Progenitor cell of endocrine pancreas (in vitro differentiated cells): ENCODE data around the gene RIMBP2. TPM values are rescaled to one million over a fixed set of nuclear protein-coding genes. Genes with fewer than 3 reads are reported as not detected.
A peak's percentile ranks its signal among the peaks of the same experiment; 100 is the strongest.

Experiments used
- DNase-seq: peaks from one replicate; pipeline ENCODE4 v3.0.0; 2021; ENCODE audit warnings: low spot score; ENCODE audit not compliant: unreplicated experiment
- H3K27ac Mint-ChIP-seq: 2 replicates; pipeline ENCODE4 v1.8.0; 2021; ENCODE audit warnings: mild to moderate bottlenecking, moderate library complexity, mixed read lengths
- H3K27me3 Mint-ChIP-seq: 2 replicates; pipeline ENCODE4 v1.8.0; 2021; ENCODE audit warnings: mixed read lengths
- H3K36me3 Mint-ChIP-seq: 2 replicates; pipeline ENCODE4 v1.8.0; 2022; ENCODE audit warnings: mixed read lengths; ENCODE audit not compliant: insufficient read depth
- H3K4me1 Mint-ChIP-seq: 2 replicates; pipeline ENCODE4 v1.8.0; 2021; ENCODE audit warnings: low read depth, mixed read lengths
- H3K4me3 Mint-ChIP-seq: 2 replicates; pipeline ENCODE4 v1.8.0; 2021; ENCODE audit warnings: low read depth, mild to moderate bottlenecking, moderate library complexity, mixed read lengths
- H3K9me3 Mint-ChIP-seq: 2 replicates; pipeline ENCODE4 v1.8.0; 2021; ENCODE audit warnings: low read depth, mixed read lengths
- total RNA-seq: library from RNA; stranded (reverse); gene quantifications from 2 replicates; pipeline ENCODE4 v1.2.1, GENCODE V29; 2021
- TF ChIP-seq, protein P1 (sequence below): fragments of 200-600 bp; sonication (generic); IDR thresholded peaks from one replicate; pipeline ENCODE4 v1.5.0; 2021; ENCODE audit warnings: antibody characterized with exemption, mild to moderate bottlenecking; ENCODE audit not compliant: unreplicated experiment

RIMBP2 gene
- total RNA-seq, 1 donor from 2014 or later = 31.6 TPM

DNA sequence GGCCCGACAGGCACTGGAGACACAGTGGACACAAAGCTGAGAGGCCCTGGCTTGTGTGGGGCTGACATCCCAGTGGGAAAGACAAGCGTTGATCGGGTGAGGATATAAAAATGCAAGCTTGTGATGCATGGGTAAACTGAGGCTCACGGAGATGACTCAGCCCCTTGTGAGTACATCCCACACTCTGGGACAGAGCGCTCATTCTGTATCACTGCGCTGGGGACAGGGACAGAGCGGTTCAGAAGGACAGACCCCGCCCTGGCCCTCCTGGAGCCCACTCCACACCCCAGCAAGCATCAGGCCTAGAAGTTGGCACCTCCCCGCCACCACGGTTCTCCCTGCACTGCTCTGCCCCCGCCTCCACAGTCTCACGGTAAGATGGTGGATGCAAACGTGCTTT is 222.1 kb downstream of the RIMBP2 start:
- H3K4me3 Mint-ChIP-seq = no peak overlapping the region
- no peak for DNase-seq
- no peaks in the 10 kb centered on the region for H3K4me1 Mint-ChIP-seq
- TF ChIP-seq, protein P1, sequence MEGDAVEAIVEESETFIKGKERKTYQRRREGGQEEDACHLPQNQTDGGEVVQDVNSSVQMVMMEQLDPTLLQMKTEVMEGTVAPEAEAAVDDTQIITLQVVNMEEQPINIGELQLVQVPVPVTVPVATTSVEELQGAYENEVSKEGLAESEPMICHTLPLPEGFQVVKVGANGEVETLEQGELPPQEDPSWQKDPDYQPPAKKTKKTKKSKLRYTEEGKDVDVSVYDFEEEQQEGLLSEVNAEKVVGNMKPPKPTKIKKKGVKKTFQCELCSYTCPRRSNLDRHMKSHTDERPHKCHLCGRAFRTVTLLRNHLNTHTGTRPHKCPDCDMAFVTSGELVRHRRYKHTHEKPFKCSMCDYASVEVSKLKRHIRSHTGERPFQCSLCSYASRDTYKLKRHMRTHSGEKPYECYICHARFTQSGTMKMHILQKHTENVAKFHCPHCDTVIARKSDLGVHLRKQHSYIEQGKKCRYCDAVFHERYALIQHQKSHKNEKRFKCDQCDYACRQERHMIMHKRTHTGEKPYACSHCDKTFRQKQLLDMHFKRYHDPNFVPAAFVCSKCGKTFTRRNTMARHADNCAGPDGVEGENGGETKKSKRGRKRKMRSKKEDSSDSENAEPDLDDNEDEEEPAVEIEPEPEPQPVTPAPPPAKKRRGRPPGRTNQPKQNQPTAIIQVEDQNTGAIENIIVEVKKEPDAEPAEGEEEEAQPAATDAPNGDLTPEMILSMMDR = no peak
- H3K27me3 Mint-ChIP-seq = peaks cover 18% of the 10 kb centered on the region
- H3K27ac Mint-ChIP-seq = no peak overlapping the region
- no peaks in the 10 kb centered on the region for H3K9me3 Mint-ChIP-seq
- H3K36me3 Mint-ChIP-seq = no peaks in the 10 kb centered on the region

DNA sequence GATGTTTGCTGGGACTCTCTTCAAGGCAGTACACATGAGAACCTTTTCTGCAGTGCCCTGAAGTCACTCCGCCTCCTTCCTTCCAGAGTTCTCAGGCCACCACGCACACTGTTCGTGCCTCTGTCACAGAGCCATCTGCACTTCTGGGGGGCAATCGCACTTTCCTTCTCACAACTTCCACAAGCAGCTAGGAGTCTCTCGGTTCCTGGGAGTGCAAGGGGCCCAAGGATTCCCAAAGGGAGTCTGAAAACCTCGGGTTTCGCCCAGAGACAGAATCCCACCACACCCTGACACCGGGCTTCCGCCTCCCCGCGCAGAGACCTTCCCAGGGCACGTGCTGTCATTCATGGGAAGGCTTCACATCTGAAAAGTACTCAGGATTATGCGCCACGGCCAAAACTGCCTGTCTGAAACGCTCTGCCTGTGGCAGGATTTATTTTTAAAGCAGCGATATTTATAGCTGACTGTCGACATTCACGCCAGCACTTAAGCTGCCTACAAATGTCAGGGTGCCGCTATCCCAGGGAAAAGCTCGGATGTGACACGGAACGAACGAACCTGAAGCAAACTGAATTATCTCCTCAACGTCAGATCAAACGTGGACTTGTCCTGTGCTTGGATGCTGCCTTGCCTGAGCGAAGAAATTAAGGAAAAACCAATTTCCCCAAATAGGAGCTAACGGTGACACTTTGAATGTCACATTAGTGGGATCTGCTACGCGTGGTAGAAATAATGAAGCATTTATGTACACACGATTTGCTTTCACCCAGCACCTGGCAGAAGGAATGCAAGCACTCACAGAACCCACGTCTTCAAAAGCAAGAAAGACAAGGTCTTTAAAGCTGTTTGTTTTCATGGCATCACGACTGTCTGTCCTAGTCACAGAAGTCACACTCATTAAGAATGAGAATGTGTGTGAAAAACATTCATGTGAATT is 224.4 kb downstream of the RIMBP2 start:
- Mint-ChIP-seq H3K27ac (peak overlapping the region; percentile 43), H3K9me3 (no peaks in the 10 kb centered on the region), H3K4me3 (no peak overlapping the region), H3K27me3 (peaks cover 18% of the 10 kb centered on the region), H3K36me3 (no peaks in the 10 kb centered on the region), H3K4me1 (no peaks in the 10 kb centered on the region)
- DNase-seq = no peak
- TF ChIP-seq, protein P1 = no peak

DNA sequence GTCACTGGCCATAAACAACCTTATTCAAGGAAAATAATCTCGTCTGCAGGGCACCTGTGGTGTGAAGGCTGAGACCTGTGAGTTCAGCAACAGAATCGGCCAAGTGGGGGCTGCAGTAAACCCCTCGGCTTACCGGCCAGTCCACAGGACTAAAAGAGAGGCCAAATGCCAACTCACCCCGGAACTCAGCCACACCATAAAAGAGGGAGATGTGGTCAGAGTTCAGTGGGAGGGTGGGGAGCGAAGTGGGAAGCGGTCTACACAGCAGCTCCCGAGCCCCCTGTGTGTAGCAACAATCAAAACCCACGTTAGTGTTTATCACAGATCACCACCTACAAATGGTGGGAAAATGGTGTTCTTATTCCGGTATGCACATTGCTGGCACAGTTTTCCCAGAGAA is 225.4 kb downstream of the RIMBP2 start:
- no peak for DNase-seq
- H3K4me3 Mint-ChIP-seq = no peak overlapping the region
- TF ChIP-seq, protein P1 = no peak
- H3K36me3 Mint-ChIP-seq = no peaks in the 10 kb centered on the region
- peaks cover 18% of the 10 kb centered on the region for H3K27me3 Mint-ChIP-seq
- no peak overlapping the region for H3K27ac Mint-ChIP-seq
- no peaks in the 10 kb centered on the region for H3K4me1 Mint-ChIP-seq
- H3K9me3 Mint-ChIP-seq = no peaks in the 10 kb centered on the region

DNA sequence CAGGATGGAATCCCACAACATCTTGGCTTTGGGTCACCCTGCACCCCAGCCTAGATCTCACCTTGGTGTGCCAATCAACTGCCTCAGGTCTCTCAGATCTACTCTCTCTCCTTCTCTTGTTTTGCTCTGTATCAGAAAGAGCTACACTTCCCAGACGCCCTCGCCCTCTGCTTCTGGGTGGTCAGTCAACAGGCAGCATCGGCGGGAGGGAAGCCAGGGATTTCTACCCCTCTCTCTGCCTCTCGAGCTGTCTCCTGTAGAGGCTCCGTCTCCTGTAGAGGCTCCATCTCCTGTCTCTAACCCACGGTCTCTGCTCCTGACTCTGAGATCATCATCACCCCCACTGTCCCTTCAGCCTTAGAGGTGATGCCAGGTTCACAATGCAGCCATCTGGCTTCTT is 226.8 kb downstream of the RIMBP2 start:
- TF ChIP-seq, protein P1 = no peak
- Mint-ChIP-seq H3K36me3 (no peaks in the 10 kb centered on the region), H3K27me3 (peaks cover 19% of the 10 kb centered on the region), H3K4me1 (no peaks in the 10 kb centered on the region), H3K27ac (no peak overlapping the region), H3K4me3 (no peak overlapping the region), H3K9me3 (no peaks in the 10 kb centered on the region)
- no peak for DNase-seq

DNA sequence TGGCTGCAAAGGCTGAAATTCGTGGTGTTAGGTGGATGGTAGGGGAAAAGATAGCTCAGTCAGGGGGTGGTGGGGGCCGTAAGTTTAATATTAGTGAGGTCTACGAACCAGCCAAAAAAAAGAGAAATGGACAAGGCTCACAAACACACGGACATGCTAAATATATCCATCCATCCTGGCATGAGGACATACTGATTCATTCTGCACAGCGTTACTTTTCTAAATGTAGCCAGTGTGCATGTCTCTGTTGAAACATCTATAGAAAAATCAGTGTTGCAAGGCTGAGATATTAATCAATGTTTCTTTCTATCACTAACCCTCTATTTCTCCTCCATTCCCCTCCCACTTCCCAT is 227.8 kb downstream of the RIMBP2 start:
- no peaks in the 10 kb centered on the region for H3K36me3 Mint-ChIP-seq
- no peak overlapping the region for H3K27ac Mint-ChIP-seq
- no peak for DNase-seq
- TF ChIP-seq, protein P1 = no peak
- H3K9me3 Mint-ChIP-seq = no peaks in the 10 kb centered on the region
- no peak overlapping the region for H3K4me3 Mint-ChIP-seq
- peaks cover 21% of the 10 kb centered on the region for H3K27me3 Mint-ChIP-seq
- H3K4me1 Mint-ChIP-seq = no peaks in the 10 kb centered on the region
